NT2/D1 (cell line): ENCODE data around the gene ROCK2.

Experiments
- DNase-seq: peaks from one replicate; pipeline ENCODE4 v3.0.0-alpha.2; 2011; ENCODE audit warnings: low read depth, low spot score
- H3K27me3 ChIP-seq: 2 replicates; pipeline ENCODE4 v1.6.0; 2011; ENCODE audit warnings: mild to moderate bottlenecking; ENCODE audit not compliant: insufficient read length, insufficient read depth
- H3K36me3 ChIP-seq: 2 replicates; pipeline ENCODE4 v1.6.1; 2011; ENCODE audit warnings: mild to moderate bottlenecking, low read length, mixed read lengths; ENCODE audit not compliant: insufficient read depth, insufficient read length
- H3K4me1 ChIP-seq: 2 replicates; pipeline ENCODE4 v1.5.1; 2011; ENCODE audit not compliant: insufficient read depth, insufficient read length
- H3K4me3 ChIP-seq: 2 replicates; pipeline ENCODE4 v1.5.1; 2011; ENCODE audit warnings: low read depth; ENCODE audit not compliant: insufficient read length
- H3K9ac ChIP-seq: 2 replicates; pipeline ENCODE4 v1.6.0; 2011; ENCODE audit warnings: low read depth; ENCODE audit not compliant: insufficient read length
- H3K9me3 ChIP-seq: 2 replicates; pipeline ENCODE4 v1.5.1; 2011; ENCODE audit warnings: mild to moderate bottlenecking, low read length; ENCODE audit not compliant: insufficient read depth
- SUZ12 ChIP-seq: IDR thresholded peaks from 2 replicates; pipeline ENCODE4 v1.6.1; 2011; ENCODE audit not compliant: insufficient read length, insufficient read depth; ENCODE audit errors: extremely low read depth
- YY1 ChIP-seq: IDR thresholded peaks from 2 replicates; pipeline ENCODE4 v1.6.1; 2011; ENCODE audit not compliant: insufficient read length, insufficient read depth
- ZNF274 ChIP-seq: IDR thresholded peaks from 2 replicates; pipeline ENCODE4 v1.6.1; 2011; ENCODE audit warnings: mild to moderate bottlenecking, low read depth, low read length

ROCK2 gene

GRCh38 chr2:11312770-11313471 lies 31.5 kb downstream of the ROCK2 start:
- H3K9ac ChIP-seq, result no peak overlapping the region
- no peak for DNase-seq
- TF ChIP-seq ZNF274, result no peak
- TF ChIP-seq YY1, result no peak
- TF ChIP-seq SUZ12, result no peak

DNA sequence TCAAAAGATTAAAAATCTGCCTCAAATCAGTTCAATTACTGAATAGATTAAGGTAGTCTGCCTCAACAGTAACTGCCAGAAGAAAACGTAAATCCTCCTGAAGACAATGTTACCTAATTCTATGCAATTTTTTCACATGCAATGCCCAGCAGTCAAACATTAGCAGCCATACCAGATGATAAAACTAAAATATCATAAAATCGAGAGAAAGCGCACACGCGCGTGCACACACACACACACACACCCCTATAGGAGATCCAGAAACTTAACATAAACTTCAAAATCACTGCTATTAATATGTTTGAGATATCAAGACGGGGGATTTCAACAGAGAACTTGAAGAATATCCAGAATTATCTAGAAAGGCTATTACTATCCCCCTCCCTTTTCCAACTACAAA lies 32.9 kb downstream of the ROCK2 start:
- no peak overlapping the region for H3K4me3 ChIP-seq
- no peak overlapping the region for H3K9ac ChIP-seq
- no peaks in the 10 kb centered on the region for H3K4me1 ChIP-seq
- no peaks in the 10 kb centered on the region for H3K9me3 ChIP-seq
- TF ChIP-seq ZNF274, result no peak
- TF ChIP-seq YY1, result no peak
- no peak for TF ChIP-seq SUZ12
- no peaks in the 10 kb centered on the region for H3K36me3 ChIP-seq
- H3K27me3 ChIP-seq, result no peaks in the 10 kb centered on the region
- DNase-seq, result no peak

More at GRCh38 chr2:11312770-11313471, 31.5 kb downstream of the ROCK2 start:
- H3K9me3 ChIP-seq, result no peaks in the 10 kb centered on the region
- no peaks in the 10 kb centered on the region for H3K4me1 ChIP-seq
- H3K27me3 ChIP-seq, result no peaks in the 10 kb centered on the region
- no peak overlapping the region for H3K4me3 ChIP-seq
- H3K36me3 ChIP-seq, result no peaks in the 10 kb centered on the region

DNA sequence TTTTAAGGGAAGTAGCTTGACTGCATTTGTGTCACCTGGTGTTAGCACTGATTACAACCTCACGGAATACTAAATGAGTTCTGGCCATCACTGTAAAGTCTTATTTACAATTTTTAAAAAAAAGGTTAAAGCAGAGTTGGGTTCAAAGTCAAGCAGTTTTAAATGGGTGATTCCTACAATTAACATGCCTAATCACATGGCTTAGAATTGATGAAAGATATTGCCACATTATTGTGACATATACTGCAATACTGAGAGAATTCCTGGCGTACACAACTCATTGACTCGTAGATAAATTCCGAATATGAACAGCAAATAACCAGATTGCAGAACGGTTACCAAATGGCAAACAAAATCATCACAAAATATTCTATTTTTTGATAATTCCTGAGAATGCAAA lies 34.2 kb downstream of the ROCK2 start:
- no peak for DNase-seq
- Histone ChIP-seq H3K9ac (no peak overlapping the region), H3K4me1 (no peaks in the 10 kb centered on the region), H3K27me3 (no peaks in the 10 kb centered on the region), H3K9me3 (no peaks in the 10 kb centered on the region), H3K36me3 (no peaks in the 10 kb centered on the region), H3K4me3 (no peak overlapping the region)
- no peak for TF ChIP-seq YY1
- TF ChIP-seq ZNF274, result no peak
- TF ChIP-seq SUZ12, result no peak

DNA sequence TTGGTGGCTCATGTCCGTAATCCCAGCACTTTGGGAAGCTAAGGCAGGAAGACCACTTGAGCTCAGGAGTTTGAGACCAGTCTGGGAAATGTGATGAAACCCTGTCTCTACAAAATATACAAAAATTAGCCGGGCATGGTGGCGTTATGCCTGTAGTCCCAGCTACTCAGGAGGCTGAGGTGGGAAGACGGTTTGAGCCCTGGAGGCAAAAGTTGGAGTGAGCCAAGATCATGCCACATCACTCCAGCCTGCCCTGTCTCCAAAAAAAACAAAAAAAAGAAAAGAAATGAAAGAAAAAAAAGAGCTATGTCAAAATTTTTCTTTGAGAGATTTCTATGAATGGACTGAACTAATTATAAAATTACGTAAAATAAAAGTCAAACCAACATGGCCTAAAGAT lies 34.7 kb downstream of the ROCK2 start:
- Histone ChIP-seq H3K27me3 (no peaks in the 10 kb centered on the region), H3K4me3 (no peak overlapping the region), H3K4me1 (no peaks in the 10 kb centered on the region), H3K9ac (no peak overlapping the region), H3K9me3 (no peaks in the 10 kb centered on the region), H3K36me3 (no peaks in the 10 kb centered on the region)
- TF ChIP-seq ZNF274 (no peak), YY1 (no peak), SUZ12 (no peak)
- no peak for DNase-seq

DNA sequence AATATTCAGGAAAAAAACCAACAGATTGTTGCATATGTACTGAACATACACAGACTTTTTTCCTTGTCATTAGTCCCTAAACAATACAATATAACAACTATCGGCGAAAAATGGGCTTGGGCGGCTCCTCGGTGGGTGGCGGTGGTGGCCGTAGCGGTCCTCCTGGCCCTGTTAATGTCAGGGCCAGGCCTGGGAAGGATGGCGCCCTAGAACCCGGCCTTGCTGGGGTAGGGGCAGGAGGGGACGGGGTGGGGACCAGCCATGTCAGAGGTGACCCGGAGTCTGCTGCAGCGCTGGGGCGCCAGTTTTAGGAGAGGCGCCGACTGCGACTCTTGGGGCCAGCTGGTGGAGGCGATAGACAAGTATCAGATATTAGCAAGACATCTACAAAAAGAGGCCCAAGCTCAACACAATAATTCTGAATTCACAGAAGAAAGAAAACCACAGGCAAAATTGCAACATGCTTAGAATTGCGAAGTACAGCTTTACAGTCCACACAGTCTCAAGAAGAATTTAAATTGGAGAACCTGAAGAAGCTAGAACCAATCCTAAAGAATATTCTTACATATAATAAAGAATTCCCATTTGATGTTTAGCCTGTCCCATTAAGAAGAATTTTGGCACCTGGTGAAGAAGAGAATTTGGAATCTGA lies 36.5 kb downstream of the ROCK2 start:
- H3K27me3 ChIP-seq, result no peaks in the 10 kb centered on the region
- H3K9ac ChIP-seq, result no peak overlapping the region
- TF ChIP-seq ZNF274, result no peak
- TF ChIP-seq SUZ12, result no peak
- no peak overlapping the region for H3K4me3 ChIP-seq
- no peaks in the 10 kb centered on the region for H3K4me1 ChIP-seq
- no peaks in the 10 kb centered on the region for H3K9me3 ChIP-seq
- no peak for DNase-seq
- no peaks in the 10 kb centered on the region for H3K36me3 ChIP-seq

GRCh38 chr2:11305958-11306357 lies 38.5 kb downstream of the ROCK2 start:
- H3K9me3 ChIP-seq, result no peaks in the 10 kb centered on the region
- TF ChIP-seq YY1 (no peak), ZNF274 (no peak), SUZ12 (no peak)
- H3K27me3 ChIP-seq, result no peaks in the 10 kb centered on the region
- DNase-seq, result no peak
- H3K9ac ChIP-seq, result no peak overlapping the region
- no peaks in the 10 kb centered on the region for H3K4me1 ChIP-seq
- no peak overlapping the region for H3K4me3 ChIP-seq
- no peaks in the 10 kb centered on the region for H3K36me3 ChIP-seq

DNA sequence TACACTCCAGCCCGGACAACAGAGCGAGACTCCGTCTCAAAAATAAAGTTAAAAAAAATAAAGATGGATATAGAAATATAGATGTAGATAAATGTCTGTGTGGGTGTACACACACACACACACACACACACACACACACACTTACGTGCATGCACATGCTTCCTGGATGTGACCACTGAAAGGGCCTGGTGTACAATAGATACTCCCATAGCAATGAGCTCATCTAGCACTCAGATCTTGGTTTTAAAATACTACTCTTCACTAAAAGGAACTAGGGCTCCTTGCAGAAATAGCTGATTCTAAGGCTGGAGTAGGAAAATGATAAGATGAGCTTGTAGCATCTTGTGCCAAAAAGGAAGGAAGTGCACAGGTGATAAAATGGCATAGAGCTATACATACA lies 39.1 kb downstream of the ROCK2 start:
- TF ChIP-seq ZNF274 (no peak), YY1 (no peak), SUZ12 (no peak)
- Histone ChIP-seq H3K36me3 (no peaks in the 10 kb centered on the region), H3K9ac (no peak overlapping the region), H3K4me1 (no peaks in the 10 kb centered on the region), H3K4me3 (no peak overlapping the region), H3K27me3 (no peaks in the 10 kb centered on the region), H3K9me3 (no peaks in the 10 kb centered on the region)
- no peak for DNase-seq

DNA sequence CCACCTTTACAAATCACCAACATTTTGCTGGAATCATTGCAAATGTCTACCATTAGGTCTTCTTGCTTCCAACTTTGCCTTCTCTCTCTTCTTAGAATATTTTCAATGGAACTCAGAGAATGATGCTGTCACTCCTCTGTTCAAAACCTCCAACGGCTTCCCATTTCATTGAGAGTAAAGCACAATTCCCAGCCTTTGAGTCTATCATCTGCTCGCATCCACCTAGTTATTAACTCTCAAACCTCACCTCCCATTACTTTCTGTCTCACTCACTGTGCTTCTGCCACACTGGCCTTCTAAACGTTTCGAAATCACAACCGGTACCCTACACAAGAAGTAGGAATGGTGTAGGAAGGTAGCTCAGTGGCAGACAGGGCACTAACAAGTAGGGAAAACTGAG lies 40.0 kb downstream of the ROCK2 start:
- Histone ChIP-seq H3K9me3 (no peaks in the 10 kb centered on the region), H3K27me3 (no peaks in the 10 kb centered on the region), H3K4me3 (no peak overlapping the region), H3K4me1 (no peaks in the 10 kb centered on the region), H3K36me3 (no peaks in the 10 kb centered on the region), H3K9ac (no peak overlapping the region)
- no peak for DNase-seq
- TF ChIP-seq YY1, result no peak
- no peak for TF ChIP-seq SUZ12
- no peak for TF ChIP-seq ZNF274
